Measurements from ENCODE around the gene PCDHB12.
"Not testable (repeated sequence)": the region's sequence is repeated elsewhere in the genome, so short reads cannot be mapped to it uniquely, and the experiment has no call there.

The PCDHB12 gene

DNA sequence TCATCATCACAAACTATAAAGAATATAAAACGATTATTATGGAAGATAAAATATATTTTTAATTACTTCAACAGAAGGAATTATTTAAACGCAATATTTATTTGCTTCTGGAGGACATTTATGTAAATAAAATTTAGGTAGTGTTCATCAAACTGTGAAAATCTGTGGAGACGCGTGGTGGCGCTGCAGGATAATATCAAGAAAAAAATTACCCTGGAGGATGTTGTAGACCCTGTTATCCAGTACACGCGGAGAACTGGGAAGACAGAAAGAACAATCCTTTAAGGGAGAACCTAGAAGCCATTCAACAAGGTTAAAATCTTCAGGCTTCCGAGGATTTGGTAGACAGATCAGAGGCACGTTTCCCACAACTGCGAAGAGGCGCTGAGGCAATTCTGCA is at the start of gene PCDHB12:
PCDHB12 (plus strand) TSS at position 242 of the 400 bp plus-strand sequence. CDS start 189 bp downstream, outside the sequence.
- peaks cover 86% of the 10 kb centered on the region for H3K36me3 Mint-ChIP-seq (ENCODE audit: low read depth)
- no peak within 1 kb of the TSS for H3K27ac Mint-ChIP-seq
- H3K9me3 Mint-ChIP-seq: peaks cover 73% of the 10 kb centered on the region
- peak within 1 kb of the TSS in 2 of 3 experiments; percentile 13 to 41 for H3K4me3 Mint-ChIP-seq
- TF ChIP-seq, protein P1, sequence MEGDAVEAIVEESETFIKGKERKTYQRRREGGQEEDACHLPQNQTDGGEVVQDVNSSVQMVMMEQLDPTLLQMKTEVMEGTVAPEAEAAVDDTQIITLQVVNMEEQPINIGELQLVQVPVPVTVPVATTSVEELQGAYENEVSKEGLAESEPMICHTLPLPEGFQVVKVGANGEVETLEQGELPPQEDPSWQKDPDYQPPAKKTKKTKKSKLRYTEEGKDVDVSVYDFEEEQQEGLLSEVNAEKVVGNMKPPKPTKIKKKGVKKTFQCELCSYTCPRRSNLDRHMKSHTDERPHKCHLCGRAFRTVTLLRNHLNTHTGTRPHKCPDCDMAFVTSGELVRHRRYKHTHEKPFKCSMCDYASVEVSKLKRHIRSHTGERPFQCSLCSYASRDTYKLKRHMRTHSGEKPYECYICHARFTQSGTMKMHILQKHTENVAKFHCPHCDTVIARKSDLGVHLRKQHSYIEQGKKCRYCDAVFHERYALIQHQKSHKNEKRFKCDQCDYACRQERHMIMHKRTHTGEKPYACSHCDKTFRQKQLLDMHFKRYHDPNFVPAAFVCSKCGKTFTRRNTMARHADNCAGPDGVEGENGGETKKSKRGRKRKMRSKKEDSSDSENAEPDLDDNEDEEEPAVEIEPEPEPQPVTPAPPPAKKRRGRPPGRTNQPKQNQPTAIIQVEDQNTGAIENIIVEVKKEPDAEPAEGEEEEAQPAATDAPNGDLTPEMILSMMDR (IDR thresholded peaks at IDR 0.05; ENCODE audit: unreplicated experiment in 3 of 3): no peak
- H3K27me3 Mint-ChIP-seq (ENCODE audit: low read depth): no peaks in the 10 kb centered on the region
- H3K4me1 Mint-ChIP-seq: no peaks in the 10 kb centered on the region

DNA sequence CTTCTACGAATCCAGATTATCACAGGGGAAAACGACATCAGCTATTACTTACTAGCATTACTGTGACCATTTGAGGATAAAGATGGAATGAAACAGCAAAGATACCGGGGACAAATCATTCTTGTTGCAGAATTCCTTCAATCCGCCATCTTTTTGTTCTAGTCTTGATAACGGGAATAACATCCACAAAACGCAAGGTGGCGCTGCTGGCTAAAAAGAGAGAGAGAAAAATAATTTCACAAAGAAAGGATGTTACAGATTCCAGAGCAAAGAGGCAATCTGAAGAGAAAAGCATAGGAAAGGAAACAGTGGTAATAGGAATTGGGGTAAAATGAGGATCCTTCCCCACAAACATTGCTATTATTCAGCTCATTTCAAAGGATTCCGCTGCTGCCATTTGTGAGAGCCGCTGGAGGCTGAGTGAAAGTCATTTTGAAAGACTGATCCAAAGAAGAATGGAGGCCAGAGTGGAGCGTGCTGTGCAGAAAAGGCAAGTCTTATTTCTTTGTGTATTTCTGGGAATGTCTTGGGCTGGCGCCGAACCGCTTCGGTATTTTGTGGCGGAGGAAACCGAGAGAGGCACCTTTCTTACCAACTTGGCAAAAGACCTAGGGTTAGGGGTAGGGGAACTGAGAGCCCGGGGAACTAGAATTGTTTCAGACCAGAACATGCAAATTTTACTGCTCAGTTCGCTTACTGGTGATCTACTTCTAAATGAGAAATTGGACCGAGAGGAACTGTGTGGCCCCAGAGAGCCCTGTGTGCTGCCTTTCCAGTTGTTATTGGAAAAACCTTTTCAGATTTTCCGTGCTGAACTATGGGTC is 35.9 kb upstream of the PCDHB12 start, which contains the start of gene PCDHB7:
PCDHB7 (plus strand) TSS at position 264 of the 824 bp plus-strand sequence; CDS start at position 456, 192 bp downstream.
- Mint-ChIP-seq H3K9me3 (peaks cover 47% of the 10 kb centered on the region), H3K4me3 (peak within 1 kb of the TSS in 2 of 3 experiments; percentile 5 to 21), H3K27ac (no peak within 1 kb of the TSS), H3K4me1 (no peaks in the 10 kb centered on the region), H3K36me3 (ENCODE audit: low read depth) (peaks cover 25% of the 10 kb centered on the region), H3K27me3 (ENCODE audit: low read depth) (no peaks in the 10 kb centered on the region)
- TF ChIP-seq, protein P1 (IDR thresholded peaks at IDR 0.05; ENCODE audit: unreplicated experiment in 3 of 3): no peak

- not testable (repeated sequence) for H3K4me3 Mint-ChIP-seq; H3K27me3 Mint-ChIP-seq (ENCODE audit: low read depth); H3K27ac Mint-ChIP-seq; H3K4me1 Mint-ChIP-seq
- Mint-ChIP-seq H3K9me3 (peaks cover 34% of the 10 kb centered on the region), H3K36me3 (ENCODE audit: low read depth) (peaks cover 20% of the 10 kb centered on the region)
Observed at GRCh38 chr5:141174291-141175104, 34.0 kb upstream of the PCDHB12 start.

DNA sequence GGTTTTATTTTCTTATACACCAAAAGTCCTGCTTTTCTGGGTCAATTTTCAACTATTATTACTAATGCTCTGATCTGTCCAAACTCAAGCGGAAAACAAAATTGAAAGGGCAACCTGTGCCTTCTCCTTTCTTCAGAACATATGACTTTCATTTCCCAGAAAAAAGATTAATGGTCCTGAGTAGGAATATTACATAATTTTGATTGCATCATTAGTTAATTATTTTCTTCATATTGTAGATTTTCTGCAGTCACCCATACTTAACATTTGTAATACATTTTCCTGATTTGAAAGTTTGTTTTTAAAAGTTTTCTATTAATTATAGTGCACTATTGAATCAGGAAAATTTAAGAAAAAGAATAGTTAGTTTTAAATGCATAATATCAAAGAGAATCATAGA is 32.6 kb upstream of the PCDHB12 start:
- TF ChIP-seq, protein P1 (IDR thresholded peaks at IDR 0.05; ENCODE audit: unreplicated experiment in 3 of 3): no peak
- Mint-ChIP-seq H3K9me3 (peaks cover 30% of the 10 kb centered on the region), H3K4me1 (no peaks in the 10 kb centered on the region), H3K4me3 (no peak overlapping the region), H3K27ac (no peak overlapping the region), H3K27me3 (ENCODE audit: low read depth) (no peaks in the 10 kb centered on the region), H3K36me3 (ENCODE audit: low read depth) (peaks cover 26% of the 10 kb centered on the region)

DNA sequence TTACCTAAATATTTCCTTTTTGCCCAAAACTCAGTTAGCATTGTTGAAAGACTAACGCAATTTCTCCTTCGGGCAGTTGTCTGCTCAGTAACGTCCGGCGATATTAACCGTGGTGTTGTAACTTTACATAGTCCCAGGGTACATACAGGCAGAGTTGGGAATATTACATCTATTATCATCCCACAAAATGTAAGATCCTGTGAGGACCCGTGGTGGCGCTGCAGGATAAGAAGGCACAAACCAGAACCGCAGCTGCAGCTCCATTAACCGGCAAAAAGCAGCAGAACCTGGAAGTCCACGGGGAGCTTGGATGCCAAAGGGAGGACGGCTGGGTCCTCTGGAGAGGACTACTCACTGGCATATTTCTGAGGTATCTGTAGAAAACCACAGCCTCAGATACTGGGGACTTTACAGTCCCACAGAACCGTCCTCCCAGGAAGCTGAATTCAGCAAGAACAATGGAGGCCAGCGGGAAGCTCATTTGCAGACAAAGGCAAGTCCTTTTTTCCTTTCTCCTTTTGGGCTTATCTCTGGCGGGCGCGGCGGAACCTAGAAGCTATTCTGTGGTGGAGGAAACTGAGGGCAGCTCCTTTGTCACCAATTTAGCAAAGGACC is 30.8 kb upstream of the PCDHB12 start, which contains the start of gene PCDHB8:
PCDHB8 (plus strand) TSS at position 214 of the 615 bp plus-strand sequence; CDS start at position 459, 245 bp downstream.
- not testable (repeated sequence) for H3K27ac Mint-ChIP-seq; H3K4me3 Mint-ChIP-seq; H3K27me3 Mint-ChIP-seq (ENCODE audit: low read depth); H3K4me1 Mint-ChIP-seq
- peaks cover 38% of the 10 kb centered on the region for H3K9me3 Mint-ChIP-seq
- H3K36me3 Mint-ChIP-seq (ENCODE audit: low read depth): peaks cover 32% of the 10 kb centered on the region

- not testable (repeated sequence) for H3K4me3 Mint-ChIP-seq; H3K27ac Mint-ChIP-seq; H3K4me1 Mint-ChIP-seq; H3K27me3 Mint-ChIP-seq (ENCODE audit: low read depth)
- Mint-ChIP-seq H3K9me3 (peaks cover 36% of the 10 kb centered on the region), H3K36me3 (ENCODE audit: low read depth) (peaks cover 30% of the 10 kb centered on the region)
Observed at GRCh38 chr5:141179371-141179770, 29.1 kb upstream of the PCDHB12 start.

GRCh38 chr5:141179876-141180275 is 28.6 kb upstream of the PCDHB12 start:
- H3K27me3 Mint-ChIP-seq (ENCODE audit: low read depth); H3K27ac Mint-ChIP-seq; H3K4me1 Mint-ChIP-seq; H3K4me3 Mint-ChIP-seq: not testable (repeated sequence)
- Mint-ChIP-seq H3K9me3 (peaks cover 39% of the 10 kb centered on the region), H3K36me3 (ENCODE audit: low read depth) (peaks cover 36% of the 10 kb centered on the region)

All from nephron (organoid).